Lower leg skin (tissue), 3 donors: ENCODE results near the gene SLC25A17.

Experiments
- CTCF ChIP-seq, 3 donors: fragments of 450-650 bp; IDR thresholded peaks; one replicate each; pipeline ENCODE4 v1.5.1; 2016; ENCODE audit warnings: antibody characterized with exemption in 3 of 3, mild to moderate bottlenecking in 3 of 3, moderate library complexity in 2 of 3
- POLR2A ChIP-seq, 2 donors: fragments of 450-650 bp; IDR thresholded peaks; one replicate each; pipeline ENCODE4 v1.6.1; 2016 to 2017; ENCODE audit warnings: antibody characterized with exemption in 2 of 2, mild to moderate bottlenecking in 1 of 2, moderate library complexity in 1 of 2

GRCh38 chr22:40747361-40747760 is 71.8 kb downstream of the SLC25A17 start:
- TF ChIP-seq CTCF (IDR thresholded peaks at IDR 0.05) (no peak), POLR2A (IDR thresholded peaks at IDR 0.05) (no peak)
